ENCODE data around the gene SUPT3H.

Gene SUPT3H

GRCh38 chr6:45054610-45055009 lies 323.1 kb downstream of the SUPT3H start:
- Histone ChIP-seq H2BK120ac (ENCODE audit: insufficient read depth, low read length, poor library complexity) (no peak overlapping the region), H2BK5ac (ENCODE audit: low read depth, low read length, poor library complexity) (no peak overlapping the region), H3K4me1 (ENCODE audit: control insufficient read depth in 1 of 2, insufficient read depth in 2 of 2, low read length in 2 of 2) (peaks cover 2 to 4% of the 10 kb centered on the region in 2 experiments), H3K27me3 (ENCODE audit: insufficient read depth, low read length) (no peaks in the 10 kb centered on the region), H2AK5ac (ENCODE audit: low read length) (no peak overlapping the region), H2AFZ (ENCODE audit: insufficient read depth, low read length, poor library complexity) (no peak overlapping the region), H2BK12ac (ENCODE audit: low read length) (no peak overlapping the region), H4K8ac (ENCODE audit: low read depth, low read length) (no peak overlapping the region), H3K27ac (ENCODE audit: low read depth, low read length) (no peak overlapping the region), H3K4me3 (ENCODE audit: low read depth, low read length) (no peak overlapping the region), H4K91ac (ENCODE audit: low read depth, low read length) (no peak overlapping the region), H3K36me3 (ENCODE audit: control insufficient read depth in 1 of 2, insufficient read depth in 2 of 2, low read length in 2 of 2) (no peaks in the 10 kb centered on the region), H3K23ac (ENCODE audit: low read length) (no peak overlapping the region), H3K4me2 (ENCODE audit: low read length) (no peak overlapping the region), H3K9me3 (ENCODE audit: insufficient read depth, low read depth, low read length) (no peaks in the 10 kb centered on the region), H3K4ac (ENCODE audit: low read depth, low read length) (no peak overlapping the region), H3K9ac (ENCODE audit: low read length) (no peak overlapping the region), H3K14ac (ENCODE audit: low read length) (no peak overlapping the region), H3K79me2 (ENCODE audit: control insufficient read depth, insufficient read depth, low read length, poor library complexity) (no peaks in the 10 kb centered on the region), H4K12ac (ENCODE audit: low read depth, low read length) (no peak overlapping the region), H3K18ac (ENCODE audit: low read length) (no peak overlapping the region), H3K79me1 (ENCODE audit: low read length) (no peaks in the 10 kb centered on the region)
- WGBS (ENCODE audit: extremely low coverage, insufficient coverage, insufficient read length) = no CpG with 5 or more reads among the region's 1 CpG
- DNase-seq = no peak

GRCh38 chr6:45052325-45052724 lies 325.4 kb downstream of the SUPT3H start:
- H2BK120ac ChIP-seq (ENCODE audit: insufficient read depth, low read length, poor library complexity) = no peak overlapping the region
- no peak overlapping the region for H2BK12ac ChIP-seq (ENCODE audit: low read length)
- no peak overlapping the region for H3K23ac ChIP-seq (ENCODE audit: low read length)
- H3K27ac ChIP-seq (ENCODE audit: low read depth, low read length) = no peak overlapping the region
- no peak overlapping the region for H2AFZ ChIP-seq (ENCODE audit: insufficient read depth, low read length, poor library complexity)
- no peak overlapping the region for H2BK5ac ChIP-seq (ENCODE audit: low read depth, low read length, poor library complexity)
- no peak overlapping the region for H3K4me3 ChIP-seq (ENCODE audit: low read depth, low read length)
- H3K9me3 ChIP-seq (ENCODE audit: insufficient read depth, low read depth, low read length) = no peaks in the 10 kb centered on the region
- peaks cover 2 to 4% of the 10 kb centered on the region in 2 experiments for H3K4me1 ChIP-seq (ENCODE audit: control insufficient read depth in 1 of 2, insufficient read depth in 2 of 2, low read length in 2 of 2)
- no CpG with 5 or more reads among the region's 2 CpGs for WGBS (ENCODE audit: extremely low coverage, insufficient coverage, insufficient read length)
- no peaks in the 10 kb centered on the region for H3K79me2 ChIP-seq (ENCODE audit: control insufficient read depth, insufficient read depth, low read length, poor library complexity)
- H3K4me2 ChIP-seq (ENCODE audit: low read length) = no peak overlapping the region
- H3K14ac ChIP-seq (ENCODE audit: low read length) = no peak overlapping the region
- H3K36me3 ChIP-seq (ENCODE audit: control insufficient read depth in 1 of 2, insufficient read depth in 2 of 2, low read length in 2 of 2) = no peaks in the 10 kb centered on the region
- no peak overlapping the region for H3K4ac ChIP-seq (ENCODE audit: low read depth, low read length)
- no peak overlapping the region for H3K18ac ChIP-seq (ENCODE audit: low read length)
- no peak overlapping the region for H4K91ac ChIP-seq (ENCODE audit: low read depth, low read length)
- H4K12ac ChIP-seq (ENCODE audit: low read depth, low read length) = no peak overlapping the region
- H3K27me3 ChIP-seq (ENCODE audit: insufficient read depth, low read length) = no peaks in the 10 kb centered on the region
- no peak overlapping the region for H3K9ac ChIP-seq (ENCODE audit: low read length)
- no peak overlapping the region for H4K8ac ChIP-seq (ENCODE audit: low read depth, low read length)
- no peaks in the 10 kb centered on the region for H3K79me1 ChIP-seq (ENCODE audit: low read length)
- H2AK5ac ChIP-seq (ENCODE audit: low read length) = no peak overlapping the region
- DNase-seq = no peak

GRCh38 chr6:45049188-45049843 lies 328.4 kb downstream of the SUPT3H start:
- Histone ChIP-seq H3K27me3 (ENCODE audit: insufficient read depth, low read length) (no peaks in the 10 kb centered on the region), H4K91ac (ENCODE audit: low read depth, low read length) (no peak overlapping the region), H4K12ac (ENCODE audit: low read depth, low read length) (no peak overlapping the region), H3K9me3 (ENCODE audit: insufficient read depth, low read depth, low read length) (no peaks in the 10 kb centered on the region), H3K27ac (ENCODE audit: low read depth, low read length) (no peak overlapping the region), H2BK12ac (ENCODE audit: low read length) (no peak overlapping the region), H2BK5ac (ENCODE audit: low read depth, low read length, poor library complexity) (no peak overlapping the region), H3K14ac (ENCODE audit: low read length) (no peak overlapping the region), H2AK5ac (ENCODE audit: low read length) (no peak overlapping the region), H4K8ac (ENCODE audit: low read depth, low read length) (no peak overlapping the region), H3K4ac (ENCODE audit: low read depth, low read length) (no peak overlapping the region), H3K36me3 (ENCODE audit: control insufficient read depth in 1 of 2, insufficient read depth in 2 of 2, low read length in 2 of 2) (no peaks in the 10 kb centered on the region), H2BK120ac (ENCODE audit: insufficient read depth, low read length, poor library complexity) (no peak overlapping the region), H3K4me3 (ENCODE audit: low read depth, low read length) (no peak overlapping the region), H3K4me1 (ENCODE audit: control insufficient read depth in 1 of 2, insufficient read depth in 2 of 2, low read length in 2 of 2) (peaks cover 2 to 4% of the 10 kb centered on the region in 2 experiments), H3K79me1 (ENCODE audit: low read length) (no peaks in the 10 kb centered on the region), H3K23ac (ENCODE audit: low read length) (no peak overlapping the region), H2AFZ (ENCODE audit: insufficient read depth, low read length, poor library complexity) (no peak overlapping the region), H3K18ac (ENCODE audit: low read length) (no peak overlapping the region), H3K79me2 (ENCODE audit: control insufficient read depth, insufficient read depth, low read length, poor library complexity) (no peaks in the 10 kb centered on the region), H3K9ac (ENCODE audit: low read length) (no peak overlapping the region), H3K4me2 (ENCODE audit: low read length) (no peak overlapping the region)
- WGBS (ENCODE audit: extremely low coverage, insufficient coverage, insufficient read length) = no CpG with 5 or more reads among the region's 5 CpGs
- DNase-seq = peak in 1 of 2 donors; percentile 23

DNA sequence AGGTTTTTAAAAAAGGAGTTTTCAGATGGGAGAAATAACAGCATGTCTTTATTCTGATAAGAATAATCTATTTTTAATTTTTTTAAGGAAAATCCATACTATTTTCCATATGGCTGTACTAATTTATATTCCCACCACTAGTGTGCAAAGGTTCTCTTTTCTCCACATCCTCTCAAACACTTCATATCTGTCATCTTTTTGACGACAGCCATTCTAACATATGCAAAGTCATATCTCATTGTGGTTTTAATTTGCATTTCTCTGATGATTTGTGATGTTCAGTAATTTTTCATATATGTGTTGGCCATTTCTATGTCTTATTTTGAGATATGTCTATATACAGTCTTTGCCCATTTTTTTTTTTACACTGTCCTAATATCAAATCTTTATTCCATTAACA lies 330.2 kb downstream of the SUPT3H start:
- H4K8ac ChIP-seq (ENCODE audit: low read depth, low read length) = no peak overlapping the region
- no peak overlapping the region for H2BK5ac ChIP-seq (ENCODE audit: low read depth, low read length, poor library complexity)
- H4K12ac ChIP-seq (ENCODE audit: low read depth, low read length) = no peak overlapping the region
- no peak overlapping the region for H2AFZ ChIP-seq (ENCODE audit: insufficient read depth, low read length, poor library complexity)
- H3K14ac ChIP-seq (ENCODE audit: low read length) = no peak overlapping the region
- DNase-seq = no peak
- H3K4me2 ChIP-seq (ENCODE audit: low read length) = no peak overlapping the region
- no peak overlapping the region for H3K4me3 ChIP-seq (ENCODE audit: low read depth, low read length)
- H3K27ac ChIP-seq (ENCODE audit: low read depth, low read length) = no peak overlapping the region
- H3K27me3 ChIP-seq (ENCODE audit: insufficient read depth, low read length) = no peaks in the 10 kb centered on the region
- peaks cover 2 to 4% of the 10 kb centered on the region in 2 experiments for H3K4me1 ChIP-seq (ENCODE audit: control insufficient read depth in 1 of 2, insufficient read depth in 2 of 2, low read length in 2 of 2)
- H2AK5ac ChIP-seq (ENCODE audit: low read length) = no peak overlapping the region
- no peak overlapping the region for H2BK12ac ChIP-seq (ENCODE audit: low read length)
- no peaks in the 10 kb centered on the region for H3K36me3 ChIP-seq (ENCODE audit: control insufficient read depth in 1 of 2, insufficient read depth in 2 of 2, low read length in 2 of 2)
- no peak overlapping the region for H3K4ac ChIP-seq (ENCODE audit: low read depth, low read length)
- no peak overlapping the region for H3K9ac ChIP-seq (ENCODE audit: low read length)
- no peak overlapping the region for H3K23ac ChIP-seq (ENCODE audit: low read length)
- no peak overlapping the region for H3K18ac ChIP-seq (ENCODE audit: low read length)
- no peaks in the 10 kb centered on the region for H3K9me3 ChIP-seq (ENCODE audit: insufficient read depth, low read depth, low read length)
- no peaks in the 10 kb centered on the region for H3K79me2 ChIP-seq (ENCODE audit: control insufficient read depth, insufficient read depth, low read length, poor library complexity)
- WGBS (ENCODE audit: extremely low coverage, insufficient coverage, insufficient read length) = no CpG with 5 or more reads among the region's 1 CpG
- H4K91ac ChIP-seq (ENCODE audit: low read depth, low read length) = no peak overlapping the region
- H3K79me1 ChIP-seq (ENCODE audit: low read length) = no peaks in the 10 kb centered on the region
- H2BK120ac ChIP-seq (ENCODE audit: insufficient read depth, low read length, poor library complexity) = no peak overlapping the region

Measured in trophoblast cell (in vitro differentiated cells and primary cell).